HG03108 (cell line): ENCODE results near the gene PNPLA1.

ENCODE experiments used
- ATAC-seq: cut with Tn5 transposase; IDR thresholded peaks from one replicate; pipeline ENCODE4 v1.9.1; 2021; ENCODE audit warnings: moderate library complexity; ENCODE audit not compliant: unreplicated experiment

PNPLA1 gene

GRCh38 chr6:36314221-36315014 lies 44.6 kb downstream of the PNPLA1 start:
- no peak for ATAC-seq

GRCh38 chr6:36315921-36316320 lies 46.1 kb downstream of the PNPLA1 start:
- ATAC-seq: no peak

- no peak for ATAC-seq
Observed at GRCh38 chr6:36317623-36318022, 47.8 kb downstream of the PNPLA1 start.

GRCh38 chr6:36318690-36319435 lies 49.0 kb downstream of the PNPLA1 start:
- ATAC-seq: no peak

- ATAC-seq: no peak
Observed at GRCh38 chr6:36319436-36319762, 49.5 kb downstream of the PNPLA1 start.

GRCh38 chr6:36319821-36320220 lies 50.0 kb downstream of the PNPLA1 start:
- ATAC-seq: no peak

DNA sequence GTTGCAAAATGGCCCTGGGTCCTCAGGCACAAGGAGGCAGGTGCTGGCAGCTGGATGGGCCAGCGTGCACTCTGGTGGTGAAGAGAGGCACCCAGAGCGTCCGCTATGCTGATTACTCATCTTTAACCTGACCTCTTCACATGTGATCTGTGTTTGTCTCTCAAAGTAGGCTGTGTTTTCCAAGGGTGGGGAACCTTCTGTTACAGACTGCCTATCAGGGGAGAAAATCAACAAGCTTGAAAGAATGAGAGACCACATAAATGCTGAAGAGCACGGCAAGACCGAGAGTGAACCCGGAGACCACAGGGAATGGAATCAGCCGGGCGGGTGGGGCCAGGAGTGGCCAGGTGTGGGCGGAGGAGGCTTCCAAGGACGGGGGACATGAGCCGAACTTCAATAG lies 50.6 kb downstream of the PNPLA1 start:
- ATAC-seq: no peak

- no peak for ATAC-seq
Observed at GRCh38 chr6:36322591-36322990, 52.7 kb downstream of the PNPLA1 start.

- no peak for ATAC-seq
Observed at GRCh38 chr6:36323062-36323461, 53.2 kb downstream of the PNPLA1 start.

- ATAC-seq: no peak
Observed at GRCh38 chr6:36324191-36324590, 54.3 kb downstream of the PNPLA1 start.

DNA sequence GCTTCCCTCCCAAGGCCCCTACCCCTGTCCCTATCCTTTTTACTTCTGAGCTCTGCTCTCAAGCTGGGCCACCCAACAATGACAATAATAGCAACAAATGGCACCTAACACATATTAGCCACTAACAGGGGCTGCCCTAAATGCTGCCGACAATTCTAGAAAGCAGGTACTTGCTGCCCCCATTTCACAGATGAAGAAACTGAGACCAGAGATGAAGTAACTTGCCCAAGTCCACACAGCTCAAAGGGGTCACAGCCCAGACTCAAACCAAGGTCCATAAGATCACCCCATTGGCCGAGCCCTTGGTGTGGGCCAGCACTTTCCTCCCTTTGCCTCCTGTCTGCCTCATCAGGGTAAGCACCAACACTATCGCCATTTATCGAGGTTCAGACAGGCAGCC lies 54.9 kb downstream of the PNPLA1 start:
- no peak for ATAC-seq

DNA sequence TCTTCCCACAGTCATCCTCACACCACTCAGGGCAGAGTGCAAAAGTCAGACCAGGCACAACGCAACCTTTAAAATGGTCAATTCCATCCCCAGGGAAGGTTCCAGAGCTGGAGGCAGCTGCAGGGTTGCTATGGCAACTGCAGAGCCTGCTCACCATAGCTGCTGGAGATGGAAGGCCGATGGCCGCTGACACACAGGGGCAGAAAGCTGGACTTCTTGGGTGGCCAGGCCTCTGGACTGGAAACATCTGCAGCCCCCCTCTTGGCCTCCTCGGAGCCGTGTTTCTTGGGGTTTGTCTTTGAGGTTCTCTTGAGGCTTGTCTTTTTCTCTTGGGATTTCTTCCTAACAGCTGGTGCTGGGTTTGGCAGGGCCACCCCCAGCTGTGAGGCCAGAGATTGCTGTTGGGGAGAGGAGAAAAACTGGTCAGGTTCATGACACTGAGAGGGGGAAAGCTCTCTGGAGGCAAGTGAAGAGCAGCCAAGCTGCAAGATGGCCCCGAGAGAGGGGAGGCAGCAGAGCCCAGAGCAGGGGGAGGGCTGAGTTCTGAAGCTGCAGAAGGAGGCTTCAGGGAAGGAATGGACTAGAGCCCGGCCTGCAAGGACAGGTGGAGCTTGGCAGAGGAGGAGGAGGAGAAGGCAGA lies 56.6 kb downstream of the PNPLA1 start:
- ATAC-seq: no peak

DNA sequence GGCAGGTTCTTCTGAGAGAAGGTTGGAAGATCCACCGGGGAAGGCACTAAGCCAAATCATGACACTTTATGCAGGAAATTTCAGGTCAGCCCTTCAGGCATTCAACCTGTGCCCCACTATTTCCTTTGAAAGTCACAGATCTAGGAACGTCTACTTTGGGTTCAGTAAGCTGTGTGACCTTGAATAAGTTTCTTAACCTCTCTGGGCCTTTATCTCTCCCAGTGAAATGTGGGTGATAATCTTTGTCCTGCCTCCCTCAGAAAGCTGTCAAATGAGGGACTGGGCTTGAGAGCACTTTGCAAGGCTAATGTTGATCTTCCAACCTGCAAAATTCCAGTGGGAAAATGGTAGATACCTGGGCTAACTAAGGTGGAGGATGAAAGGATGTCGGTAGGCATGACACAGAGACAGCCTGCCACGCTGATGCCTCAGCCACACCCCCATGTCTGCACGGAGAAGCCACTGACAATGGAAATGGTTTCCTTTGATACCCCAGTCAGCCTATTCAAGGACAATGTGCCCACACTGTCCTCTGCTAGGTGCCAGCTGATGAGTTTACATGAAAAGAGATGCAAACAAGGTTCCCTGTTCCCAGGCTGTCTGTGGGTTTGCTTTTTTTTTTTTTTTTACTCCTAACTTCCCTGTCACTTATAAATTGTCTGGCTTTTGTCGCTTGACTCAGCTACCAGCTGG lies 57.5 kb downstream of the PNPLA1 start:
- ATAC-seq: no peak

DNA sequence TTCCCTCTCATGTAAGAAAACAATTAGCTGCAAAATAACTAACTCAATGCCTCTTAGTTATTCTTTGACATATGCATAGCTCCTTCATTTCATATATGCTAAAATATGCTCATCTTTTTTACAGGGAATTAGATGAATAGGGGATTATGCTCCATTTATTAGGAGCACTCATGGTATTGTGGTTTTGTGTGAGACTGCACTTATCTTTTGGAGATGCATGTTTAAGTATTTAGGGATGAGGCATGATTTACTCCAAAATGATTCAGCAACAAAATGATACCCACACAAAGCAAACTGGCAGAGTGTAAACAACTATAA lies 58.0 kb downstream of the PNPLA1 start:
- ATAC-seq: no peak

GRCh38 chr6:36328600-36328999 lies 58.7 kb downstream of the PNPLA1 start:
- no peak for ATAC-seq

DNA sequence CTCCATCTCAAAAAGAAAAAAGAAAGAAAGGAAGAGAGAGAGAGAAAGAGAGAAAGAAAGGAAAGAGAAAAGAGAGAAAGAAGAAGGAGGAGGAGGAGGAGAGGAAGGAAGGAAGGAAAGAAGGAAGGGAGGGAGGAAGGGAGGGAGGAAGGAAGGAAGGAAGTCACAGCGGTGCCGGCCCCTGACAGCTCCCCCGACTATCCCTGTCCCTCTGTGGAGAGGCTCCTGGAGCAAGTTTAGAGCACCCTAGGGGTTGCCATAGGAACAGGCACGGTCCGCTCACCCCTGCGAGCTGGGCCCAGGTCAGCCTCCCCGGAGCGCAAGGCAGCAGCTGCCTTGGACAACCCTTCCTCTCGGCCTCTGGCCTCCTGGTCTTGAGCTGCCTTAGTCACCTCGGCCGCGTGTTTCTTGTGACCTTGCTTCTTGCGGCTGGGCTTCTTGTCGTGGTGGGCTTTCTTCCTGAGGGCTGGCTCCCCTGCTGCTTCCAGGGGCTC lies 60.0 kb downstream of the PNPLA1 start:
- no peak for ATAC-seq

GRCh38 chr6:36330366-36330765 lies 60.5 kb downstream of the PNPLA1 start:
- no peak for ATAC-seq

DNA sequence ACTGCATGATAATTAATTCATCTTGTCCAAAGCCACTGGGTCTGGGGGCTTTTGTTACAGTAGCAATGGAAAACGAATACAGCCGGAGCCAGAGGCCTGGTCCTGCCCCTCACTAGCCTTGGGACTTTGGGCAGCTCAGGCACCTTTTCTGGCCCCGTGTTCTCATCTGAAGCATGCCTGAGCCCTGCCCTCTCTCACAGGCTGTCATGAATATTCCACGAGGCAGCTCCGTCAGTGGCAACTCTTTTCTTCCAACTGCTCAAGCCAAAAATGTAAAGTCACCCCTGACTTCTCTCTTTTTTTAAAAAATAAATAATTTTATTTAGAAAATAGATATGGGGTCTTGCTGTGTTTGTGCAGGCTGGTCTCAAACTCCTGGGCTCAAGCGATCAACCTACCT lies 61.5 kb downstream of the PNPLA1 start:
- ATAC-seq: no peak

DNA sequence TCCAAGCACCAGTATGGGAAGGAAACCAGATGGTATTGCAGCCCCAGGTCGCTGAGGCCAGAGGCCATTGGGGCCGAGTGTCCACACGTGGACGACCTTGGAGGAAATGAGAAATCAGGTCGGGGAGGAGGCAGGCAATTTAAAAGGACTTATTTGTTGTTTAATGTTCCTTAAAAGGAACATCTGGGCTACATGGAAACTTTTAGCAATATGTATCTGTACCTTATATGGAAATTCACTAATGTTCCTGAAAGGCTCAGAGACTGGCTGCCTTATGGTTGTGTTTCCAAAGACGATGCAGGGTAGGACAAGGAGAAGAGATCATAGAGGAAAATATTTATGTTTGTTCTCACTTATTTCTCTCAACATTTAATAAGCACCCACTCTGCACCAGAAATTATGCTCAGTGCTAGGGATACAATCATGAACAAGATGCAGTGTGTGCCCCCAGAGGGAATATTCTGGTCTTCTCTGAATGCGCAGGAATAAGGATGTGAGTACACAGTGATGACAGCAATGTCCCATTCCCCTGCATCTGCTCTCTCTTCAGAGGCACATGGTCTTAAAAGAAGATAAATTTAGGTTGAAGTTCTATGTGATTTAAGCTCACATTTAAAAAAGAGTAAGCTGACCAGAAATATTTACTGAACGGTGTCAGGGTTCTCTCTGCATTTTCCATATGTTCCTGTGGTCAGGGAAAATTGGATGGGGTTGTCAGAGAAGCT lies 63.5 kb downstream of the PNPLA1 start:
- ATAC-seq: no peak

DNA sequence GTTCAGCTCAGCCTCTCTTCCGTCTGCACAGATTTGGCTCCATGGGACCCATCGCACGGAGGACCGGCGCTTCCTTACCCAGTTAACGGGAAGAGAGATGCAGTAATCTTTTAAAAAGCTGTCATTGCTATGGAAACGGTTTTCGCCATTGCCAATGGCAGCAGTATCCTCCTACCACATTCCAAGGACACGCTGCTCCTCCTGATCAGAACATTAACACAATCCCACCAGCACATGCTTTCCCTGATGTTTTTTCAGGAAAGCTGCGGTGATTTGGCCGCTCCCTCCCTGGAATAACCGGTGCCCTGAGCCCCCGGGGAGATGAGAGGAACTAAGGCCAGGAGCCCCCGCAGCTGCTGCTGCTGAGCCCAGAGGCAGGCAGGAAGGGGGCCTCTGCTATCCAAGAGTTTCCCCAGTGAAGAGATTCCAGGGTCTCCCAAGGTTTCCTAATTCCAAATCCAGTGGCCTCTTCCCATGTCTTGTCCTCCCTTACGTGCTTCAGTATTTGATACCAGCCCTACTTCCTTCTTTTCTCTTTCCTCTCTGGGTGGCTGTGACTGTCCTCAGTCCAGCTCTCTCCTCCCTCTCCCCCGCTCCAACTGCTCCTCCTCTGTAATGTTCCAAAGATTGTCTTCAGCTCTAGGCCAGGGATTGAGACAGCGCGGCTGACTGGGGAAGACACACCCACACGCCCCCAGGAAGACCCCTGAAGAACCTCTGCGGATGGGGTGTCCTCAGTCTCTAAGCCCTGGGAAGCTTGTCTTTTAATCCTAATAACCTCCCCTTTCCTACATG lies 64.3 kb downstream of the PNPLA1 start:
- ATAC-seq: no peak
